Chondrocyte (in vitro differentiated cells): ENCODE results near the gene GPC3. TPM values are rescaled to one million over a fixed set of nuclear protein-coding genes. Genes with fewer than 3 reads are reported as not detected.

Source experiments
- DNase-seq: peaks from one replicate; pipeline ENCODE4 v3.0.0; 2021; ENCODE audit warnings: mixed read lengths, low spot score
- H3K27ac Mint-ChIP-seq: one replicate; pipeline ENCODE4 v1.8.0; 2021; ENCODE audit warnings: mild to moderate bottlenecking, moderate library complexity, mixed read lengths; ENCODE audit not compliant: unreplicated experiment
- H3K27me3 Mint-ChIP-seq: 2 replicates; pipeline ENCODE4 v1.8.0; 2021; ENCODE audit warnings: low read depth, mixed read lengths
- H3K36me3 Mint-ChIP-seq: 2 replicates; pipeline ENCODE4 v1.8.0; 2021; ENCODE audit warnings: low read depth, mixed read lengths
- H3K4me1 Mint-ChIP-seq: 2 replicates; pipeline ENCODE4 v1.8.0; 2021; ENCODE audit warnings: low read depth, mild to moderate bottlenecking, mixed read lengths
- H3K4me3 Mint-ChIP-seq: one replicate; pipeline ENCODE4 v1.8.0; 2021; ENCODE audit warnings: mild to moderate bottlenecking, moderate library complexity, mixed read lengths; ENCODE audit not compliant: unreplicated experiment
- H3K9me3 Mint-ChIP-seq: 2 replicates; pipeline ENCODE4 v1.8.0; 2021; ENCODE audit warnings: low read depth, mixed read lengths
- total RNA-seq: library from RNA; stranded (reverse); gene quantifications from 3 replicates; pipeline ENCODE4 v1.2.1, GENCODE V29; 2021
- TF ChIP-seq, protein P1 (sequence below): fragments of 200-600 bp; sonication (generic); IDR thresholded peaks from 2 replicates; pipeline ENCODE4 v1.5.0; 2021; ENCODE audit warnings: antibody characterized with exemption, mild to moderate bottlenecking, moderate library complexity

GPC3 gene
- total RNA-seq, 1 donor from 2014 or later: 1.9 TPM

DNA sequence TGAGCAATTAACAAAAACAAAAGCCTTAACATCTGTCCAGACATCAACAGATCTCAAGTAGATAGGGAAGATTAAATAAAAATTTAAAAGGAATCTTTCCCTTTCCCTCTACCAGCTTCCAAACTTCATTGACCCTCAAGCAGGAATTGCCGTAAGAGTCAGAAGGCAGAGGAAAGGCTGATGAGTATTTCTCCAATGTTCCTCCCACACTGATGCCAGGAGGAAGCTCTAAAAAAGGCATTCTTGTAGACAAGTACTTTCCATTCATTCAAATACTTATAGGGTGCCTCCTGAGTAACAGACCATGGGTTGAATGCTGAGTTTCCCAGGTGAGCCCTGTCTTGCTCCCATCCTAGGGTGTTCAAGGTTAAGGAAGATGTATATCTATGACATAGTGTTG is 418.5 kb downstream of the GPC3 start:
- Mint-ChIP-seq H3K4me1 (peaks cover 44% of the 10 kb centered on the region), H3K27ac (no peak overlapping the region), H3K36me3 (no peaks in the 10 kb centered on the region), H3K27me3 (no peaks in the 10 kb centered on the region), H3K4me3 (no peak overlapping the region), H3K9me3 (no peaks in the 10 kb centered on the region)
- DNase-seq: no peak
- TF ChIP-seq, protein P1, sequence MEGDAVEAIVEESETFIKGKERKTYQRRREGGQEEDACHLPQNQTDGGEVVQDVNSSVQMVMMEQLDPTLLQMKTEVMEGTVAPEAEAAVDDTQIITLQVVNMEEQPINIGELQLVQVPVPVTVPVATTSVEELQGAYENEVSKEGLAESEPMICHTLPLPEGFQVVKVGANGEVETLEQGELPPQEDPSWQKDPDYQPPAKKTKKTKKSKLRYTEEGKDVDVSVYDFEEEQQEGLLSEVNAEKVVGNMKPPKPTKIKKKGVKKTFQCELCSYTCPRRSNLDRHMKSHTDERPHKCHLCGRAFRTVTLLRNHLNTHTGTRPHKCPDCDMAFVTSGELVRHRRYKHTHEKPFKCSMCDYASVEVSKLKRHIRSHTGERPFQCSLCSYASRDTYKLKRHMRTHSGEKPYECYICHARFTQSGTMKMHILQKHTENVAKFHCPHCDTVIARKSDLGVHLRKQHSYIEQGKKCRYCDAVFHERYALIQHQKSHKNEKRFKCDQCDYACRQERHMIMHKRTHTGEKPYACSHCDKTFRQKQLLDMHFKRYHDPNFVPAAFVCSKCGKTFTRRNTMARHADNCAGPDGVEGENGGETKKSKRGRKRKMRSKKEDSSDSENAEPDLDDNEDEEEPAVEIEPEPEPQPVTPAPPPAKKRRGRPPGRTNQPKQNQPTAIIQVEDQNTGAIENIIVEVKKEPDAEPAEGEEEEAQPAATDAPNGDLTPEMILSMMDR: no peak

DNA sequence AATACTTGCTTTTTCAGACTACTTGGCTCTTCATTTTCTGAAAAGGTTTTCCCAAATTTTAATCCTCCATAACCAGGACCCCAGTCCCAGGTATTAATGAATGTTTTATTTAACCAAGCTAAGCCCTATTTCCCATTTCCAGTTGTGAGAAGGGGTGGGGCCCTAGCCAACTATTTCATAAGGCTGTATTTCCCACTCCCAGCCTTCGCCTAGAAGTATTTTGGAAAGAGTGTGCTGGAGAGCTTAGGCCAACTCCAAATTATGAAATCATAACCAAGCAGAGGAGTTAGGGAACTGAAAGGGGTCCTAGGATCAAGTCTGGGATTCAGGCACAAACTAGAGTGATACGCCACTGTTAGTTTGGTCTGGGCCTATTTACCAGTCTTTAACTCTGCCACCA is 421.7 kb downstream of the GPC3 start:
- Mint-ChIP-seq H3K36me3 (no peaks in the 10 kb centered on the region), H3K4me1 (peaks cover 48% of the 10 kb centered on the region), H3K9me3 (no peaks in the 10 kb centered on the region), H3K4me3 (no peak overlapping the region), H3K27ac (no peak overlapping the region), H3K27me3 (no peaks in the 10 kb centered on the region)
- TF ChIP-seq, protein P1: no peak
- no peak for DNase-seq

DNA sequence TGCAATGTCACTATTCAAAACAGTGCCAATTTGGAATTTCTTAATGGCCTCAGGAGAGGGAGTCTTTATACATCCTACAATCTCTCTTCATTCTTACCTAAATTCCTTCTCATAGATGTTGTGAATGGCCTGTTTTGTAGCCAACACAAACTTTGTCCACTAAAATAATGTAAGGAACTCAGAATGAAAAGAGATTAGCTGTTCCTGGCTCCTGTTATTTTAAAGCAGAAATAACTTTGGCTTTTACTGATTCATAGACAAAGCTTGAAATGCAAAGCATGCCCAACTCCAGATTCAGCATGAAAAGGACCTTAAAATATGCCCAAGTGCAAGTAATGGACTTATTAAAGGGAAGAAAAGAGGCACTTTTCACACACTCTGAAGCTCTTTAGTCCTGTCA is 424.1 kb downstream of the GPC3 start:
- Mint-ChIP-seq H3K4me3 (no peak overlapping the region), H3K27ac (peak overlapping the region; percentile 58)

DNA sequence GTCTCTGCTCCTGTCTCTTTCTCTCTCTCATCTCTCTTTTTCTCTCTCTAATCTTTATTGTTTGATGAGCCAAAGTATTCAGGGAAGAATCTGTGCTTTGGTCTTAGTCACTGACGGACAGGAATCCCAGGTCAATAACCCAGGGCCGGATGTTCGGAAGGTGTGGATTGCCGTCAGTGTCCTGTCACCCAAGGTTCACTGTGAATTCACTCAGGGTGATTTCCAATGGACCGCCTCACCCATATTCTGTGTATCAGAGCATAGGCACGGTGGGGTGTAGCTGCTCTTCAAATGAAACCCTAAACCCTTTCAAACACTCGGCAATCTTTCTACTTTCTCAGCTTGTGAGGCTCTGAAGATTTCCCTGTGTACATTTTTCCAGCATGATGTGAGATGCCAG is 425.5 kb downstream of the GPC3 start:
- TF ChIP-seq, protein P1: no peak
- Mint-ChIP-seq H3K4me3 (peak overlapping the region; percentile 7), H3K27ac (peak overlapping the region; percentile 76), H3K27me3 (no peaks in the 10 kb centered on the region), H3K4me1 (peaks cover 44% of the 10 kb centered on the region), H3K36me3 (peaks cover 2% of the 10 kb centered on the region), H3K9me3 (peaks cover 4% of the 10 kb centered on the region)
- no peak for DNase-seq

More for the DNA sequence above, 424.1 kb downstream of the GPC3 start:
- no peaks in the 10 kb centered on the region for H3K27me3 Mint-ChIP-seq
- no peaks in the 10 kb centered on the region for H3K9me3 Mint-ChIP-seq
- H3K36me3 Mint-ChIP-seq: no peaks in the 10 kb centered on the region
- peaks cover 44% of the 10 kb centered on the region for H3K4me1 Mint-ChIP-seq
- TF ChIP-seq, protein P1: no peak
- no peak for DNase-seq

DNA sequence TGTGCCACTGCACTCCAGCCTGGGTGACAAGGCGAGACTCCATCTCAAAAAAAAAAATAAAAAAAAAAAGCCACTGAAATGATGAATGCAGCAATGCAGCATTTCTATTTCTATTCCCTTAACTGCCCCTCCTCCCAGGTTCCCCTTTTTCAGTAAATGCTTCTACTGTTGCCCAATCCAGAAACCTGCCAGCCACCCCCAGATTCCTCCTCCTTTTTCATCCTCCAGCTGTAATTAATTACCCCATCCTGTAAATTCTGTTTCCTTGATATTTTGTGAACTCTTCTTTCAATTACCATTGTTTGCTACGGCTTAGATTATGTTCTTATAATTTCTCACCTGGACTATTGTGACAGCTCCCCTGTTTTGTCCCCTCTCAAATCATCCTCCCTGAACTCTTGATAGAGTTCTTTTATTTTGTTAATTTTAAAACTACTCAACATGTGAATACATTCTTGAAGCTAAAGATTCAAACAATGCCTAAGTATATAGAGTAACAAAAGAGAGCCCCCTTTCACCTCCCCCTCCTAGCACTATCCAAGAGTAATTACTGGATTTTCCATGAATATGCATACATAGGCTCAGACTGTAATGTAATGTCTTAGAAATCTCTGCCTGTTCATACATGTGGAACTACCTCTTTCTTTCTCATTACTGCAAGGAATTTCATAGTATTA is 429.5 kb downstream of the GPC3 start:
- TF ChIP-seq, protein P1: no peak
- Mint-ChIP-seq H3K27ac (no peak overlapping the region), H3K9me3 (peaks cover 6% of the 10 kb centered on the region), H3K4me1 (peaks cover 16% of the 10 kb centered on the region), H3K4me3 (no peak overlapping the region), H3K27me3 (no peaks in the 10 kb centered on the region), H3K36me3 (peaks cover 2% of the 10 kb centered on the region)
- DNase-seq: no peak
